ENCODE results near the gene SLC35B2.

SLC35B2 gene

GRCh38 chr6:44251576-44252524, 5.5 kb downstream of the SLC35B2 start:
- DNase-seq = no peak

- DNase-seq = no peak
Observed at GRCh38 chr6:44250718-44251123, 6.6 kb downstream of the SLC35B2 start.

- DNase-seq = no peak
Observed at GRCh38 chr6:44250067-44250717, 7.1 kb downstream of the SLC35B2 start.

- DNase-seq = no peak
Observed at GRCh38 chr6:44249082-44249748, 8.1 kb downstream of the SLC35B2 start.

- no peak for DNase-seq
Observed at GRCh38 chr6:44248579-44248978, 8.7 kb downstream of the SLC35B2 start.

GRCh38 chr6:44247338-44248302, 9.7 kb downstream of the SLC35B2 start:
- DNase-seq = peak; percentile 92

GRCh38 chr6:44246663-44247337, 10.5 kb downstream of the SLC35B2 start, which contains the start of gene HSP90AB1:
TSS of gene HSP90AB1 (plus strand) at chr6:44247101. CDS start at chr6:44248630, 1,529 bp downstream.
- DNase-seq = peak; percentile 98

GRCh38 chr6:44245912-44246662, 11.2 kb downstream of the SLC35B2 start:
- DNase-seq = peak; percentile 88

- no peak for DNase-seq
Observed at GRCh38 chr6:44245391-44245911, 11.9 kb downstream of the SLC35B2 start.

GRCh38 chr6:44243345-44243744, 14.0 kb downstream of the SLC35B2 start:
- DNase-seq = no peak

- DNase-seq = no peak
Observed at GRCh38 chr6:44238687-44239350, 18.5 kb downstream of the SLC35B2 start.

- peak; percentile 80 for DNase-seq
Observed at GRCh38 chr6:44237813-44238433, 19.4 kb downstream of the SLC35B2 start.

- DNase-seq = peak; percentile 72
Observed at GRCh38 chr6:44237021-44237812, 20.1 kb downstream of the SLC35B2 start.

- no peak for DNase-seq
Observed at GRCh38 chr6:44235891-44236516, 21.3 kb downstream of the SLC35B2 start.

GRCh38 chr6:44235269-44235668, 22.1 kb downstream of the SLC35B2 start:
- no peak for DNase-seq

- no peak for DNase-seq
Observed at GRCh38 chr6:44234101-44235025, 23.0 kb downstream of the SLC35B2 start.

- DNase-seq = no peak
Observed at GRCh38 chr6:44233567-44234100, 23.7 kb downstream of the SLC35B2 start.
